Measurements from ENCODE around the gene FAM20B.

Gene FAM20B

DNA sequence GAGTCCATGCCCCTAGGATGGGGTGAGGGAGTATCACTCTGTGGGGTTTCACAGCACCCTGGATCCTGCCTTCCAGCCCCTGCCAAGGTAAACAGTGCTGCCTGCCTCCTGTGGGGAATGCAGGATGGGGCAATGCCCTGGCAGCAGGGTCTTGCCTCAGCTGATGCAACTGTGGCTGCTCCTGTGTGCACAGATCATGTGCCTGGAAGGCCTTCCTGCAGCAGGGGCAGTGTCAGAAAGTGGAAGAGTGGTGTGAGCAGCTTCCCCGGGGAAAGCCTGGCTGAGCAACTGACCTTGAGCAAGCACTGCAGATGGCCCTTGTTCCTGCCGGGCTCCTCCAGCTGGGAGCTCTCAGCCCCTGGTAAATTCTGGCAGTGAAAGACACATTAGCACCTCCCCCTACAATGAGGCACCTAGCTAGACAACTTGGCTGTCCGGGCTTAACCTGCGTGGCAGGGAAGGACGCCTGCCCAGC lies 66.0 kb downstream of the FAM20B start:
- DNase-seq (ENCODE audit: low read depth in 2 of 2) = no peak

DNA sequence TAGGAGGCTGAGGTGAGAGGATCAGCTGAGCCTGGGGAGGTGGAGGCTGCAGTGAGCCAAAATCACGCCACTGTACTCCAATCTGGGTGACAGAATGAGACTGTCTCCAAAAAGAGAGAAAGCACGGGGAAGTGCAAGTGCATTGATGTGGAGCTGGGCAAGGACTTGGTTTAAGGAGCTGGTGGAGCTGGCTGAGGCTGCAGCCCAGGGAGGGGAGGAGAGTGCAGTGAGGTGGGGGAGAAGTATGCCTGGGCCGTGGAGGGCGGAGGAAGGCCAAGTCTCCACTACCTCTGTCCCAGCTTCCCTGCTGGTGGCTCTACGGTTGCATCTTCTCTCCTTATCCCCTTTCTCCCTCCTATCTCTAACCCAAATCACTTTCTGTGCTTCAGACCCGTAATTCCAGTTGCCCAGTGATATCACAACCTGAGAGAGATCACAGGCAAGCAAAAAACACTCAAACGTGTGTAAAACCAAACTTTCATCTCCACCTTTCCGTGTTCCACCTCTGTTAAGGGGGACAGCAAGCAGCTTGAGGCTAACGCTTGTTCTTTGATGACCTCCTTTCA lies 67.3 kb downstream of the FAM20B start:
- DNase-seq (ENCODE audit: low read depth in 2 of 2) = no peak

DNA sequence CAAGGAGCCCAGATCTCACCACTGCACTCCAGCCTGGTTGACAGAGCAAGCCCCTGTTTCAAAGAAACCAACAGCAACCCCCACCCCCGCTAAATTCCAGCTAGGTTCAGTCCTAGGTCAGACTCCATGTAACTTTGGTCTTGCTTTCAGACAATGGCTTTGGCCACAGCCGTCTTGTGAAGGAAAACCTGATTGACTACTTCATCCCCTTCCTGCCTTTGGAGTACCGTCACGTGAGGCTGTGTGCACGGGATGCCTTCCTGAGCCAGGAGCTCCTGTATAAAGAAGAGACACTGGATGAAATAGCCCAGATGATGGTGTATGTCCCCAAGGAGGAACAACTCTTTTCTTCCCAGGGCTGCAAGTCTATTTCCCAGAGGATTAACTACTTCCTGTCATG lies 69.1 kb downstream of the FAM20B start:
- no peak for DNase-seq (ENCODE audit: low read depth in 2 of 2)

DNA sequence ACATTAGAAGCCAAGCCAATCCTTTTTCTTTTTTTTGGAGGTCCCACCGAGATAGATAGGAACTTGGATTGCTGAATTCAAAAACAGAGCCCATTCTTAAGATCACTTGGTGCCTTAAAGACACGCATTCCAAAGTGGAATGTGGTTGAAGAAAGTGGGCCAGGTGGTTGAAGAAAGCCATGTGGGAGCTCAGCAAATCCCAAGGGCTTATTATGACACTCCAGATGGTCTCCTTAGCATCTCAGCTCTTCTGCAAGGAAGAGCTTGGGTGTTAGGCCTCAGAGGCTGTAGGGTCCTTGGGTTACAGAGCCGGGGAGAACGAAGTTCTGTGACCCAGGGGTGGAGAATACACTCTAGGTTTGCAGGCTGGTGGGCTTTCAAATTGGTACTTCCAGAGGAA lies 69.7 kb downstream of the FAM20B start:
- DNase-seq (ENCODE audit: low read depth in 2 of 2) = no peak

DNA sequence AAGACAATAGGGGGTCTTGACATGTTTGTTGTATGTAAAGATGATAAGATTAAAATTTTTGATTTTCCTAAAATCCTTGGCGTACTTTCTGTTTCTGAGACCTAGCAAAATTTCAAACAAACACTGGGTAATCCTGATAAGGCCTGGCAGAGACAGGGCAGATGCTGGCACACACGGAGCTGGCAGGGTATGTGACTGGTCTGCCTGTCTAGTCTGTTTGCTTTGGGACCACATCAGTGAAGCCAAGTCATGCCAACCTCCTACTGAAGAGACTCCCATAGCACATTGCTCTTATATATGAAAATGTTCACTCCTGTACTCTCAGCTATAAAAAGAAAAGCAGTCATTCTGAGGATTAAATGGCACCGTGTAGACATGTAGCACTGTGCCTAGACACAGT lies 70.2 kb downstream of the FAM20B start:
- DNase-seq (ENCODE audit: low read depth in 2 of 2) = no peak

DNA sequence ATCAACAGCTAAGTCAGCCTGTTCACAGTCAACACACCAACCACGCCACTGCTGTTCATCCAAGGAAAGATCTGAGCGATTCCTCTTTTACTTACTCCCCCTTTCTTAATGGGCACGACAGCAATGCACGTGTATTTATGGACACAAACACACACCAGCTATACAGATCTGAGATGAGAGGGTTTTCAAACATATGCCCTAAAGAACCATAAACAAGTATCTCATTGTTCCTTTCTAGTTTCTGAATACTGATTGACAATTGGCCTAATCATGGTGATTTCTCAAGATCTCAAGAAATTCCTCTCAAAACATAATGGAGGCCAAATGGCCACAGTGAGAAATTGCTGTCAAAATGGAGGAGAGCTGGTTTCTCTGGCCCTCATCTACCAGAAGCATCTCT lies 74.2 kb downstream of the FAM20B start:
- no peak for DNase-seq (ENCODE audit: low read depth in 2 of 2)

DNA sequence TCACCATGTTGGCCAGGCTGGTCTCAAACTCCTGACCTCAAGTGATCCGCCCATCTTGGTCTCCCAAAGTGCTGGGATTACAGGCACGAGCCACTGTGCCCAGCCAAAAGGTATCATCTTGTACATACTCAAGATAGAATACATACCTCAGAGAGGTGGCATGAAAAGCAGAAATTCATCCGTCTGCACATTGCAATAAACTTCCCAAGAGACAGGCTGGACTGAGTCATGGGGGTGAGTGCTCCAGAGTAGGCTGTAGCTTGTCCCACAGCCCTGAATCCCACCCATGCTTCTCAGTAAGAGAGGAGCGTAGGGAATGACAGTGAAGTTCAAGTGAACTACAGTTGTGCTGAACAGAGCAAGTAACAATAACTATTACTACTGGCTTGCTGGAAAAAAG lies 75.9 kb downstream of the FAM20B start:
- no peak for DNase-seq (ENCODE audit: low read depth in 2 of 2)

DNA sequence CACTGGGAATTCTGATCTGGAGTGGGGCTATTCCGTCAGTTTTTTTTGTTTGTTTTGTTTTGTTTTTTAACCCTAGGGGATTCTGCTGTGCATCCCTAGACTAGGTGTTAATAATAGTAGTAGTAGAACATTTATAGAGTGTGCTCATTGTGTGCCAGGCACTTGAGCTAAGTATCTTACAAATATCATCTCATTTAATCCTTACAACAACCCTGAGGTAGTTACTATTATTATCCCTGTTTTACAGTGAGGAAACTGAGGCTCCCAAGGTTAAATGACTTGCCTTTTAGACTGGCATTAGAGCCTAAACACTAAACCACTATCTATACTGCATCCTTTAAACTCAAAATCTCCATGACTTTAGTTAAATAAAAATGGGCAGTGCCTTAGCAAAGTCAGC lies 78.3 kb downstream of the FAM20B start:
- no peak for DNase-seq (ENCODE audit: low read depth in 2 of 2)

DNA sequence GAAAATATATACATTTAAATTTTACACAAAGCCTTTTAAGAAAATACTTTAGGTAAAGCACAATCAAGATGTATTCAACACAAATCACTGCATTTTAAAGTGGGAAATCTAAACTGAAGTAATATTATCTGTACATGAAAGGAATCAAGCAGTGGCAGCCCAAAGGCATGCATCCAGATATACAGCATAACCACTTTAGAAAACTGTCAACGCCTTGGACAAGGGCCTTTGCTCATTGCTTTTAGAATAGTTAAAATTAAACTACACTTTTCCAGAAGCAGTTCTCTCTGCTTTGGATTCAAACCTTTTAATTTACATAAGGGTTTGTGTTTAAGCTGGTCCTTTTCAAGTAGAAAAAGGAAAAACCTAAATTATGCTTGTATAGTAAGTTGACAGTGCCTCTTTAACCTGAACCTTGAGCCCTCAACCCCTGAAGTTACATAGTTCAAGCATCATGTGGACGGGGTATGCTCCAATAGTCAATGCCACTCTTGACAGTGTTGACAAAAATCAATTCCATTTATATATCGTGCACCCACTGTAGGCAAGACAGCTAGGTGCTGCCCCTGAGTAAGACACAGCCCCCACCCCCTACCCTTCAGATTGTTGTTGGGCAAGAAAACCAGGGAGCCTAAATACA lies 79.0 kb downstream of the FAM20B start:
- no peak for DNase-seq (ENCODE audit: low read depth in 2 of 2)

DNA sequence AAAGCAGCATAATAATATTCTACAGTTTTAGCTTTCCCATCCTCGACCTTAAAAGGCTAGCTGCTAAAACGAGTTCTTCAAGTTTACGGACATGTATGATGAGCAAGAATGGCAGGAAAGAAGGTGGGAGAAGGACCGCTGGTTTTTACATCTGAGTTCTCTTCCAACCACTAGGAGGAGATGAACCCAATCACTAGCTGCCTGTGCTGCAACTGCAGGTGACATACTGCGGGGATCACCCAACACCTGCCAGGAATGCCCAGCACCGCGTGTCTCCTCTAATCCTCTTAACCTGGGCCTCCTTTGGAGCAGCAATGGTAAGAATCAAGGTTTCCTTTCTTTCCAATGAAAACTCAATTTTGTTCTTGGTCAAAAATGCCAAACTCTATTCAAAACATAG lies 79.7 kb downstream of the FAM20B start:
- no peak for DNase-seq (ENCODE audit: low read depth in 2 of 2)

DNA sequence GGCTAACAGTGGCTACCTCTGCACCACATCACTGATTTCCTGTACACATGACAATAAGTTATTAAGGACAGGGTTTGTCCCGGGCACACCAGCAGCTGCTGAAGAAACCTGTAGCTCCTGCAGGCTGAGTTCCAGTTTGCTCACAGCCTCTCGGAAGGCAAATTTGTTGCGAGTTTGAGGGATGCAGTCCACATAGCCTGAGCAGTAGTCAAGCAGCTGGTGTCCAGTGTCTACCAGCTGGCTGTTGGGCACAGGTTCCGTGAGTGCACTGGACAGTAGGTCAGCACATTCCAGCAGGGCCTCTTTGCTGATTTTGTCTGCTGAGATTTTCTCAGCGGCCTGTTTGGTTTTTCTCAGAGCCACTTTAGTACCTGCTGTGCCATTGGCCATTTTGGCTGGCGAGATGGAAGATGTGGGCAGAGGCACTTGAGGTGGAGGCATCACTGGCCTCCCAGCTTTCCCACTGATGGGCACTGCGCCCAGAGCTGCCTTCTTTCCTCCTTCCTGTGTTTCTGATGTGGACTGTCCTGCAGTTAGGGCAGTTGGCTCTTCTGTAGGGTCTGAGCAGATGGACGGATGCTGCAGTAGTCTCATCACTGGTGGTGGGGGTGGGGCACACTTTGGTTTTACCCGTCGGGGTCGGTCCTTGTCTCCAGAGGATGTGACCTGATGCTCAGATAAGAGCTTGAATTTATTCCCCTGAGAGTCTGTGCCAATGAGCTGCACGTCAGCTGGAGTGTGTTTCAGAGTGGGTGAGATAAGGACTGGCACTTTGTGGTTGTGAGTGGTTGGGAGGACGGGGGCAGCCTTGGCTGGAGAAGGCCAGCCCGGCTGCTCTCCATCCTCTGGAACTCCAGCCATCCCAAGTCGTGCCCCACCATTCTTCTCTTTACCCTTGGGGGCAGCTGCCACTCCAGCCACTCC lies 82.3 kb downstream of the FAM20B start:
- DNase-seq (ENCODE audit: low read depth in 2 of 2) = no peak

DNA sequence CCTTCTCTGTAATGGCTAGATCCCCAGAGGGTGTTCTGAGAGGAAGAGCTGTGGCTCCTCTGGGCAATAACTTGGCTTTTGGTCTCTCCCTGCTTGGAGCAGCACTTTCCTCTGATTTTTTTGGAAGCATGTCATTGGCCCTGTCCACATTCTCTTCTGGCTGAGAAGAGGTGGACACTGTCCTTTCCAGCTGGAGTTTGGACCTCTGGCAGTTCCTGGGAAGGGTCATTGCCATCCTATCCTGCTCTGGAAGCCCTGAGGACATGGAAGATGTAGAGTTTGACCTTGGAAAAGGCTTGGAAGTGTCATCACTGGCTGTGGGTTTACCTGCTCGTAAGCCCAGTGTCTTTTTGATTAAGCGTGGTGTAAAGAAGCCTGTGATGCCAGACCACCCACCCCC lies 83.0 kb downstream of the FAM20B start:
- DNase-seq (ENCODE audit: low read depth in 2 of 2) = no peak

DNA sequence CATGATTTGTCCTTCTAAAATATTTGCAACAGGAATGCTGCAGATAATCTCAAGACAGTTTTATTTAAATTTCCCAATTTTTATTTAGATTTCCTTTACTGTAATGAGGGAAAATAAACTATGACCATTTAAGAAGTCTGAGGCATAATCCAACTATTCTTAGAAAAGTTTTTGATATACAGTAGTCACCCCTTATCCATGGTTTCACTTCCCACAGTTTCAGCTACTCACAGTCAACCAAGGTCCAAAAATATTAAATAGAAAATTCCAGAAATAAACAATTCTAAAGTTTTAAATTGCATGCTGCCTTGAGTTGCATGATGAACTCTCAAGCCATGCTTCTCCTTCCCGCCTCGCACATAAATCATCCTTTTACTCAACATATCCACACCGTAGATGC lies 89.5 kb downstream of the FAM20B start:
- no peak for DNase-seq (ENCODE audit: low read depth in 2 of 2)

DNA sequence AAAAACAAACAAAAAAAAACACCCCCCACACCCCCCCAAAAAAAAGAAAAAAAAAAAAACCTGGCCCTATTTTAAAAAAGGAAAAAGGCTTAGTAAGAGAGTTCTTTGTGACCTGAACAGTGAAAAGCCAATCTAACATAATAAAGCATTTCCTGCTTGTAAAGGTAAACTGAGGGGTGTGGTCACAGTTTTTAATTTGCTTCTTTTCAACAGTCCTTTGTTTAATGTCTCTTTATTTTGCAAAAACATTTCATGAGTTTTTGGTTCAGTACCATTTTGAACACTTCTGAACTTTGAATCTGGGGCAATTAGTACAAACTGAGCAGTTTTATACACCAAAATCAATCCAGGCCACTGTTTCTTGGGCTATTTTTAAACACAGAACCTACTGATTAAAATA lies 93.8 kb downstream of the FAM20B start:
- no peak for DNase-seq (ENCODE audit: low read depth in 2 of 2)

DNA sequence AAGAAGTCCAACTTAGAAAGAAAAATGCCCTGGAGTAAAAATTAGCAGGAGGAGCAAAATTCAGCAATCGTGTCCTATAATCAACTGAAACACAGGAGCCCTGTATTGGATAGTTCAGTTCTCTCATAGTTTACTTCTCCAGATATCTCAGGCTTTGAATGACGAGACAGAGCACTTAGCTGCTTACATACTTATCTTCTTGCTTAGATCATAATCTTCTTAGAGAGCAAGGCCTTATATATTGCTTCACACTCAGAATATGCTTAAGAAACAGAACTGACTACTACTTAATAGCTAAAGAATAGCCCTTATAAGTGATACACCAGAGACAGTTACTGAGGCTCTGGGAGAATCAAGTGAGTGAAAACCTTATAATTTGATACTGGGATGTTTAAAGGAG lies 95.0 kb downstream of the FAM20B start:
- DNase-seq (ENCODE audit: low read depth in 2 of 2) = no peak

DNA sequence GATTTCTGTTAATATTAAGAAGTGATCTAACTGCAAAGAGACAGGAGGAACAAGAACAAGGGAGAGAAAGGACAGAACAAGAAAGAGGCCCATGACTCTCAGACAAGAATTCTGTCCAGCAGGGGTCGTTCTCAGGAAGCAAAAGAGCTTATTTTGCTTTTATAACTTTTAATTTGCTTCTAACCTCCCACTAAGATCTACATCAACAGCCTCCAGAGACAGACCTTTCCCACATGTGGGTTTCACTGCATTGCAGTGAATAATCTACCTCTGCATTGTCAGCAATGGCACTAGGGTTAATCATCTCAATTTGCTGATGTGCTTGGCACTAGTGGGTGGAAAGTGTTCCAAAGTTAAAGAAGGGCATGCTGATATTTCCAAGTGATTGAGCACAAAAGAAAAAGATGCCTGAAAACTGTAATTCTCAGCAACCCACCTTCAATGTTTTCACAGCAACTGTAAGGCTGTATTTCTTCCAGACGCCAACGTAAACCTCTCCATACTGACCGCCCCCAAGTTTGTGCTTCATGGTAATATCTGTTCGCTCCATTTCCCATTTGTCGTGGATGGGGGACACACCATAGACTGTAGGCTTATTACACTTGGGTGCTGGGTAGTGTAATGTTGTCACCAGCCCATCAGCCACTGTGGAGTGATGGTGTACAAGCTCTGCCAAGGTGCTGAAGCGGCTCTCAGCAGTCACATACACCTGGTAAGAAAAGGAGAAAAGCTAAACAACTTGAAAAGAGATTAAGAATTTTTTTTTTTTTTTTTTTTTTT lies 95.7 kb downstream of the FAM20B start:
- peak in 1 of 2 donors; percentile 8 for DNase-seq (ENCODE audit: low read depth in 2 of 2)

DNA sequence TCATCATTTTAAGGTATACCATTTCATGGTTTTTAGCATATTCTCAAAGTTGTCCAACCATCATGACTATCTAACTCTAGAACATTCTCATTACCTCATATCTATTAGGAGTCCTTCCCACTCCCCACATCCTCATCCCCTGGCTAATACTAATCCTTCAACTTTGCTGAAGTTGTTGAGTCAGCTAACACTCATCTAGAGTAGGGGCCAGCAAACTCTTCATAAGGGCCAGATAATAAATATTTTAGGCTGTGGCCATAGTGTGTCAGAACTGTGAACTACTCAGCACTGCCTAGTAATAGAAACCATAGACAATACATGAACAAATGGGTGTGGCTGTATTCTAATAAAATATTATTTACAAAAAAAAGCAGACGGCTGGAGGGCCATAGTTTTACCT lies 99.2 kb downstream of the FAM20B start:
- no peak for DNase-seq (ENCODE audit: low read depth in 2 of 2)
